GM19328 (cell line): ENCODE measurements around the gene TRIM25.

Experiments
- ATAC-seq: cut with Tn5 transposase; IDR thresholded peaks from one replicate; pipeline ENCODE4 v1.9.1; 2021; ENCODE audit warnings: mild to moderate bottlenecking, moderate library complexity; ENCODE audit not compliant: unreplicated experiment

TRIM25 gene

GRCh38 chr17:56926704-56927103 is 12.9 kb upstream of the TRIM25 start:
- ATAC-seq = no peak

- no peak for ATAC-seq
Observed at GRCh38 chr17:56926270-56926669, 12.4 kb upstream of the TRIM25 start.

GRCh38 chr17:56925088-56925487 is 11.2 kb upstream of the TRIM25 start:
- ATAC-seq = no peak

- no peak for ATAC-seq
Observed at GRCh38 chr17:56919717-56920116, 5.9 kb upstream of the TRIM25 start.

GRCh38 chr17:56918916-56919315 is 5.1 kb upstream of the TRIM25 start:
- ATAC-seq = no peak

GRCh38 chr17:56917559-56918296 is 3.9 kb upstream of the TRIM25 start:
- ATAC-seq = no peak

GRCh38 chr17:56914581-56915273 is 878 bp upstream of the TRIM25 start:
- ATAC-seq = no peak

- peak; percentile 26 for ATAC-seq
Observed at GRCh38 chr17:56913353-56913866, 439 bp downstream of the TRIM25 start.

GRCh38 chr17:56913000-56913311 is 893 bp downstream of the TRIM25 start:
- no peak for ATAC-seq

- ATAC-seq = no peak
Observed at GRCh38 chr17:56912105-56912999, 1.5 kb downstream of the TRIM25 start.

GRCh38 chr17:56910509-56911235 is 3.2 kb downstream of the TRIM25 start:
- ATAC-seq = no peak

GRCh38 chr17:56909742-56910508 is 3.9 kb downstream of the TRIM25 start:
- no peak for ATAC-seq

GRCh38 chr17:56908001-56908542 is 5.8 kb downstream of the TRIM25 start:
- ATAC-seq = peak; percentile 71

GRCh38 chr17:56903560-56903959 is 10.3 kb downstream of the TRIM25 start:
- no peak for ATAC-seq

- no peak for ATAC-seq
Observed at GRCh38 chr17:56902348-56902747, 11.5 kb downstream of the TRIM25 start.

- ATAC-seq = no peak
Observed at GRCh38 chr17:56899403-56899802, 14.4 kb downstream of the TRIM25 start.

- no peak for ATAC-seq
Observed at GRCh38 chr17:56898874-56899273, 15.0 kb downstream of the TRIM25 start.

GRCh38 chr17:56897646-56898424 is 16.0 kb downstream of the TRIM25 start:
- no peak for ATAC-seq

- ATAC-seq = no peak
Observed at GRCh38 chr17:56896968-56897359, 16.9 kb downstream of the TRIM25 start.
